OCI-LY3 (cell line): Measurements from ENCODE around the gene SYTL3.

Source experiments
- EZH2phosphoT487 ChIP-seq: fragments of 200-600 bp; shearing (Covaris generic); IDR thresholded peaks from 2 replicates; pipeline ENCODE4 v1.6.1; 2018; ENCODE audit warnings: antibody characterized with exemption, mixed run types, low read depth
- TF ChIP-seq, protein P1 (sequence below): fragments of 200-600, 300-600 bp; sonication (generic); IDR thresholded peaks from 2 replicates; pipeline ENCODE4 v1.5.1; 2014; ENCODE audit warnings: antibody characterized with exemption, low read length, low read depth

DNA sequence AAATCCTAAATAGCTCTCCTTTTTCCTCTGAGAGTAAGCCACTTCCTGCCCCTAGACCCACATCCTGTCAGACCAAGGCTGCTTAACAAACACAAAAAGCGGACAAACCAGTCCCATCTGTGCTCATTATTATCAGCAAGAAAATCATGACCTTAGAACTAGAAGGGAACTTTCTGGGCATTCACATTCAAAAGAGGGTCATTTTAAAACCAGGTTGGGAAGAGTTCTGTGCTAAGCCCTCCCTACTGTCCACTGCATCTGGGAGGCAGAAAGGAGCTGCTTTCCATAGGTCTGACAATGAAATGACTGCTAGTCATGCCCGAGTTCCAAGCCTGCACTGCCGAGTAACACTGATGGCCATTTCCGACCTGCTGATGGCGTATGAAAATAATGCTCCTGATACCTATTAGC lies 153.9 kb downstream of the SYTL3 start:
- TF ChIP-seq, protein P1, sequence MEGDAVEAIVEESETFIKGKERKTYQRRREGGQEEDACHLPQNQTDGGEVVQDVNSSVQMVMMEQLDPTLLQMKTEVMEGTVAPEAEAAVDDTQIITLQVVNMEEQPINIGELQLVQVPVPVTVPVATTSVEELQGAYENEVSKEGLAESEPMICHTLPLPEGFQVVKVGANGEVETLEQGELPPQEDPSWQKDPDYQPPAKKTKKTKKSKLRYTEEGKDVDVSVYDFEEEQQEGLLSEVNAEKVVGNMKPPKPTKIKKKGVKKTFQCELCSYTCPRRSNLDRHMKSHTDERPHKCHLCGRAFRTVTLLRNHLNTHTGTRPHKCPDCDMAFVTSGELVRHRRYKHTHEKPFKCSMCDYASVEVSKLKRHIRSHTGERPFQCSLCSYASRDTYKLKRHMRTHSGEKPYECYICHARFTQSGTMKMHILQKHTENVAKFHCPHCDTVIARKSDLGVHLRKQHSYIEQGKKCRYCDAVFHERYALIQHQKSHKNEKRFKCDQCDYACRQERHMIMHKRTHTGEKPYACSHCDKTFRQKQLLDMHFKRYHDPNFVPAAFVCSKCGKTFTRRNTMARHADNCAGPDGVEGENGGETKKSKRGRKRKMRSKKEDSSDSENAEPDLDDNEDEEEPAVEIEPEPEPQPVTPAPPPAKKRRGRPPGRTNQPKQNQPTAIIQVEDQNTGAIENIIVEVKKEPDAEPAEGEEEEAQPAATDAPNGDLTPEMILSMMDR = no peak
- TF ChIP-seq EZH2phosphoT487 = no peak
